Stimulated activated CD4-positive, alpha-beta T cell treated with anti-CD3 and anti-CD28 coated beads, Interleukin-15, amount 100 ng/mL, for 1 hour (primary cell): ENCODE data around the gene NMRAL1.

Experiments
- DNase-seq, 2 donors: peaks; one replicate each; pipeline ENCODE4 v3.0.0-alpha.2; 2020; ENCODE audit warnings: low read depth in 1 of 2, low spot score in 1 of 2

The NMRAL1 gene

GRCh38 chr16:4474192-4474961 is at the start of gene NMRAL1:
Gene NMRAL1, minus strand, starts transcription at chr16:4474625. Its CDS starts 493 bp downstream, at chr16:4474132.
- peak; percentile 49 to 73 for DNase-seq

GRCh38 chr16:4523686-4524085 is 49.3 kb upstream of the NMRAL1 start:
- no peak for DNase-seq

- no peak for DNase-seq
Measured at GRCh38 chr16:4522051-4522581, 47.7 kb upstream of the NMRAL1 start.

- no peak for DNase-seq
Measured at GRCh38 chr16:4520913-4521312, 46.5 kb upstream of the NMRAL1 start.

GRCh38 chr16:4519274-4520058 is 45.0 kb upstream of the NMRAL1 start:
- no peak for DNase-seq

- no peak for DNase-seq
Measured at GRCh38 chr16:4517812-4518680, 43.6 kb upstream of the NMRAL1 start.

GRCh38 chr16:4515611-4516233 is 41.3 kb upstream of the NMRAL1 start:
- DNase-seq = no peak

- DNase-seq = no peak
Measured at GRCh38 chr16:4514606-4515005, 40.2 kb upstream of the NMRAL1 start.

- no peak for DNase-seq
Measured at GRCh38 chr16:4513881-4514280, 39.5 kb upstream of the NMRAL1 start.

- DNase-seq = no peak
Measured at GRCh38 chr16:4513086-4513860, 38.8 kb upstream of the NMRAL1 start.

- DNase-seq = no peak
Measured at GRCh38 chr16:4512473-4512872, 38.0 kb upstream of the NMRAL1 start.

- DNase-seq = no peak
Measured at GRCh38 chr16:4511441-4512082, 37.1 kb upstream of the NMRAL1 start.

- DNase-seq = no peak
Measured at GRCh38 chr16:4510747-4511426, 36.5 kb upstream of the NMRAL1 start.

- no peak for DNase-seq
Measured at GRCh38 chr16:4510131-4510530, 35.7 kb upstream of the NMRAL1 start.

GRCh38 chr16:4509420-4509819 is 35.0 kb upstream of the NMRAL1 start:
- DNase-seq = no peak

GRCh38 chr16:4508806-4509205 is 34.4 kb upstream of the NMRAL1 start:
- DNase-seq = no peak

GRCh38 chr16:4507588-4508345 is 33.3 kb upstream of the NMRAL1 start:
- DNase-seq = no peak

GRCh38 chr16:4506450-4506849 is 32.0 kb upstream of the NMRAL1 start:
- DNase-seq = peak in 1 of 2 donors; percentile 19
